Peyer's patch (tissue), 4 donors: ENCODE measurements around the gene LRRC73.

Source experiments
- CTCF ChIP-seq, 6 experiments: fragments of 450-650 bp in 4 of 6; fragments of 200-600 bp in 2 of 6; sonication (generic) in 1 of 6; IDR thresholded peaks; one replicate each; pipeline ENCODE4 v1.5.1; 2017 to 2019; ENCODE audit warnings: antibody characterized with exemption in 6 of 6, mild to moderate bottlenecking in 3 of 6, moderate library complexity in 1 of 6
- POLR2A ChIP-seq, 2 donors: fragments of 450-650 bp; IDR thresholded peaks; one replicate each; pipeline ENCODE4 v1.5.1; 2017; ENCODE audit warnings: antibody characterized with exemption in 2 of 2, mild to moderate bottlenecking in 2 of 2, moderate library complexity in 2 of 2

DNA sequence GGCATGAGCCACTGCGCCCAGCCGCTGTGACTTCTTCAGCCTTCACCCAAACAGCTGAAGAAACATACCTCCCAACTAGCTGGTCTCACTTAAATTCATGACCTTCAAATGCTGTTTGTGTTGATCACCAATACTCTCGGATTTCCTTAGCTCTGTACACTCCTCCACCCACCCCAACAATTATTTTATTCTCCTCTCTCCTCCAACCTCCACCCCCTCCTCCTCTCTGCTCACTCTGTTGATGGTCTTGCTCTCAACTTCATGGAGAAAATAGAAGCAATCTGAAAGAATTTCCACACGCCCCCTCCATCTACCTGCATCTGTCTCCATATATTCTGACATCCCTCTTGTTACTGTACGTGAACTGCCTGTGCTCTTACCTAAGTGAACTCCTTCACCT, 48.2 kb downstream of the LRRC73 start:
- TF ChIP-seq POLR2A (IDR thresholded peaks at IDR 0.05) (no peak), CTCF (IDR thresholded peaks at IDR 0.05) (no peak)
